Liver (tissue), 9 donors: ENCODE data around the gene CRYBG2. TPM values are rescaled to one million over a fixed set of nuclear protein-coding genes. Genes with fewer than 3 reads are reported as not detected.

Experiments used
- DNase-seq: peaks from one replicate; pipeline ENCODE4 v3.0.0-alpha.2; 2017; ENCODE audit warnings: low spot score
- H3K27ac ChIP-seq, 2 donors: one replicate each; pipeline ENCODE4 v1.7.0; 2013; ENCODE audit warnings: inconsistent platforms in 2 of 2, low read length in 2 of 2, control low read depth in 1 of 2, low read depth in 1 of 2, mild to moderate bottlenecking in 1 of 2
- H3K27me3 ChIP-seq, 4 donors: one replicate each; pipeline versions ENCODE4 v1.6.1 to v1.7.0; 2013; ENCODE audit warnings: low read length in 3 of 4, inconsistent platforms in 1 of 4, mild to moderate bottlenecking in 1 of 4, moderate library complexity in 1 of 4; ENCODE audit not compliant: control insufficient read depth in 4 of 4, insufficient read depth in 4 of 4
- H3K36me3 ChIP-seq, 4 donors: one replicate each; pipeline versions ENCODE4 v1.6.1 to v1.7.0; 2013; ENCODE audit warnings: low read length in 3 of 4, mild to moderate bottlenecking in 3 of 4, low read depth in 1 of 4, moderate library complexity in 1 of 4; ENCODE audit not compliant: control insufficient read depth in 4 of 4, insufficient read depth in 3 of 4
- H3K4me1 ChIP-seq, 4 donors: one replicate each; pipeline versions ENCODE4 v1.6.1 to v1.7.0; 2013; ENCODE audit warnings: low read length in 3 of 4, mild to moderate bottlenecking in 3 of 4, moderate library complexity in 1 of 4; ENCODE audit not compliant: control insufficient read depth in 4 of 4, insufficient read depth in 4 of 4
- H3K4me3 ChIP-seq, 3 donors: one replicate each; pipeline versions ENCODE4 v1.6.1 to v1.7.0; 2013; ENCODE audit warnings: low read length in 3 of 3, control low read depth in 1 of 3, low read depth in 1 of 3, mild to moderate bottlenecking in 1 of 3
- H3K9ac ChIP-seq, 2 donors: one replicate each; pipeline ENCODE4 v1.7.0; 2013; ENCODE audit warnings: low read length in 2 of 2, mild to moderate bottlenecking in 2 of 2, moderate library complexity in 2 of 2, control low read depth in 1 of 2, low read depth in 1 of 2
- H3K9me3 ChIP-seq, 4 donors: one replicate each; pipeline versions ENCODE4 v1.6.1 to v1.7.0; 2013; ENCODE audit warnings: low read length in 3 of 4; ENCODE audit not compliant: control insufficient read depth in 4 of 4
- ATF3 ChIP-seq: IDR thresholded peaks from 2 replicates; pipeline ENCODE4 v1.6.1; 2016; ENCODE audit warnings: antibody characterized with exemption
- FOXA1 ChIP-seq: IDR thresholded peaks from 2 replicates; pipeline ENCODE4 v1.6.1; 2016; ENCODE audit warnings: antibody characterized with exemption
- FOXA2 ChIP-seq: IDR thresholded peaks from 2 replicates; pipeline ENCODE4 v1.6.1; 2016; ENCODE audit warnings: antibody characterized with exemption
- GABPA ChIP-seq, 2 donors: IDR thresholded peaks in 1 of 2; conservative IDR thresholded peaks in 1 of 2; 2 replicates each; pipeline ENCODE4 v1.6.1; 2016; ENCODE audit warnings: antibody characterized with exemption in 2 of 2, mild to moderate bottlenecking in 1 of 2, moderate library complexity in 1 of 2
- HNF4A ChIP-seq, 2 donors: conservative IDR thresholded peaks; 2 replicates each; pipeline ENCODE4 v1.6.1; 2016; ENCODE audit warnings: antibody characterized with exemption in 2 of 2, mild to moderate bottlenecking in 2 of 2
- HNF4G ChIP-seq: IDR thresholded peaks from 2 replicates; pipeline ENCODE4 v1.6.1; 2016; ENCODE audit warnings: antibody characterized with exemption
- JUND ChIP-seq, 2 donors: IDR thresholded peaks; 2 replicates each; pipeline ENCODE4 v1.6.1; 2016; ENCODE audit warnings: antibody characterized with exemption in 2 of 2
- MAX ChIP-seq: IDR thresholded peaks from 2 replicates; pipeline ENCODE4 v1.6.1; 2016; ENCODE audit warnings: antibody characterized with exemption
- NR2F2 ChIP-seq: IDR thresholded peaks from 2 replicates; pipeline ENCODE4 v1.6.1; 2016; ENCODE audit warnings: antibody characterized with exemption
- RAD21 ChIP-seq, 2 donors: IDR thresholded peaks; 2 replicates each; pipeline ENCODE4 v1.6.1; 2016; ENCODE audit warnings: antibody characterized with exemption in 2 of 2, mild to moderate bottlenecking in 2 of 2
- SP1 ChIP-seq: IDR thresholded peaks from 2 replicates; pipeline ENCODE4 v1.6.1; 2018; ENCODE audit warnings: antibody characterized with exemption, mild to moderate bottlenecking
- TAF1 ChIP-seq: conservative IDR thresholded peaks from 2 replicates; pipeline ENCODE4 v1.6.1; 2016; ENCODE audit warnings: antibody characterized with exemption, mild to moderate bottlenecking
- YY1 ChIP-seq: IDR thresholded peaks from 2 replicates; pipeline ENCODE4 v1.6.1; 2016; ENCODE audit warnings: antibody characterized with exemption, mild to moderate bottlenecking
- ZBTB33 ChIP-seq: IDR thresholded peaks from 2 replicates; pipeline ENCODE4 v1.6.1; 2016; ENCODE audit warnings: antibody characterized with exemption
- WGBS: extraction: QIAGEN DNeasy Blood & Tissue Kit; methylation state at CpG from one replicate; pipeline ENCODE4 v1.1.7; 2013; 5-methylcytosine and 5-hydroxymethylcytosine counted together
- polyA plus RNA-seq, 2 donors: library from polyadenylated mRNA; stranded (reverse) in 1 of 2; unstranded in 1 of 2; fragments of 200-250 nt in 1 of 2; fragments of >200 nt in 1 of 2; fragmentation: Nextera tagmentation in 1 of 2; extraction: Ambion mirVana in 1 of 2; gene quantifications; one replicate each; pipeline versions ENCODE4 v1.2.1 to v1.2.3, GENCODE V29; 2013 to 2015
- total RNA-seq, 2 donors: library from RNA; depleted of rRNA; stranded (reverse); fragments of >200 nt; gene quantifications; one replicate each; pipeline ENCODE4 v1.2.3, GENCODE V29; 2014
- TF ChIP-seq, protein P1 (sequence below): fragments of 150-350 bp; IDR thresholded peaks from 2 replicates; pipeline ENCODE4 v1.5.1; 2017; ENCODE audit warnings: improper control_type of control experiment, low read depth, low read length; ENCODE audit not compliant: missing input control
- TF ChIP-seq, protein P2 (sequence below): IDR thresholded peaks from 2 replicates; pipeline ENCODE4 v1.6.1; 2016; ENCODE audit warnings: antibody characterized with exemption, mild to moderate bottlenecking
- donor health status: healthy.
- donor health status: healthy.
- donor health status: healthy.
- donor health status: healthy.
- donor health status: healthy.

CRYBG2 gene
- total and polyA plus RNA-seq, 4 donors: under 0.01 to 0.12 (median under 0.01) TPM; not detected in 1

DNA sequence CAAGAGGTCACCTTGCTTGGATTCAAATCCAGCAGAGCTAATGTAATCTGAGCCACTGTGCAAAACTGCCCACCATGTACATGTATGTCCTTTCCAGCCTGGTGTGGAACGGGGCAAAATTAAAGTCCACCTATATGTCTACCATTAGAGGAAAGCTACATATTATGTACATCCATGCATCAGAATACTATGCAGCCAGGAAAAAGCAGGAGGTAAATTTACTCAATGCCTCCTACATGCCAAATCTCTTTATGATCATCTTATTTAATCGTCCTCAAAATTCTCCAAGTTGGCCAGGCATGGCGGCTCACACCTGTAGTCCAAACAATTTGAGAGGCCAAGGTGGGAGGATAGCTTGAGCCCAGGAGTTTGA, 24.9 kb upstream of the CRYBG2 start (continued):
- TF ChIP-seq FOXA2: no peak
- no peak for TF ChIP-seq RAD21 (IDR thresholded peaks at IDR 0.05)
- TF ChIP-seq HNF4G: no peak
- no peak for TF ChIP-seq MAX
- TF ChIP-seq HNF4A (conservative IDR thresholded peaks at IDR 0.05): no peak
- TF ChIP-seq FOXA1: no peak

GRCh38 chr1:26378088-26378878, 24.4 kb upstream of the CRYBG2 start:
- Histone ChIP-seq H3K9me3 (no peaks in the 10 kb centered on the region), H3K4me3 (no peak overlapping the region), H3K36me3 (no peaks in the 10 kb centered on the region), H3K9ac (no peak overlapping the region), H3K27ac (no peak overlapping the region), H3K27me3 (no peaks in the 10 kb centered on the region), H3K4me1 (no peaks in the 10 kb centered on the region)
- TF ChIP-seq MAX (no peak), YY1 (no peak), JUND (IDR thresholded peaks at IDR 0.05) (no peak), TAF1 (no peak), NR2F2 (no peak), ATF3 (no peak), FOXA1 (no peak), SP1 (no peak), RAD21 (IDR thresholded peaks at IDR 0.05) (no peak), ZBTB33 (no peak), GABPA (IDR thresholded peaks at IDR 0.05 in 1 of 2, conservative IDR thresholded peaks at IDR 0.05 in 1 of 2) (no peak), FOXA2 (no peak)
- TF ChIP-seq, protein P1, sequence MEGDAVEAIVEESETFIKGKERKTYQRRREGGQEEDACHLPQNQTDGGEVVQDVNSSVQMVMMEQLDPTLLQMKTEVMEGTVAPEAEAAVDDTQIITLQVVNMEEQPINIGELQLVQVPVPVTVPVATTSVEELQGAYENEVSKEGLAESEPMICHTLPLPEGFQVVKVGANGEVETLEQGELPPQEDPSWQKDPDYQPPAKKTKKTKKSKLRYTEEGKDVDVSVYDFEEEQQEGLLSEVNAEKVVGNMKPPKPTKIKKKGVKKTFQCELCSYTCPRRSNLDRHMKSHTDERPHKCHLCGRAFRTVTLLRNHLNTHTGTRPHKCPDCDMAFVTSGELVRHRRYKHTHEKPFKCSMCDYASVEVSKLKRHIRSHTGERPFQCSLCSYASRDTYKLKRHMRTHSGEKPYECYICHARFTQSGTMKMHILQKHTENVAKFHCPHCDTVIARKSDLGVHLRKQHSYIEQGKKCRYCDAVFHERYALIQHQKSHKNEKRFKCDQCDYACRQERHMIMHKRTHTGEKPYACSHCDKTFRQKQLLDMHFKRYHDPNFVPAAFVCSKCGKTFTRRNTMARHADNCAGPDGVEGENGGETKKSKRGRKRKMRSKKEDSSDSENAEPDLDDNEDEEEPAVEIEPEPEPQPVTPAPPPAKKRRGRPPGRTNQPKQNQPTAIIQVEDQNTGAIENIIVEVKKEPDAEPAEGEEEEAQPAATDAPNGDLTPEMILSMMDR: no peak
- TF ChIP-seq, protein P2, sequence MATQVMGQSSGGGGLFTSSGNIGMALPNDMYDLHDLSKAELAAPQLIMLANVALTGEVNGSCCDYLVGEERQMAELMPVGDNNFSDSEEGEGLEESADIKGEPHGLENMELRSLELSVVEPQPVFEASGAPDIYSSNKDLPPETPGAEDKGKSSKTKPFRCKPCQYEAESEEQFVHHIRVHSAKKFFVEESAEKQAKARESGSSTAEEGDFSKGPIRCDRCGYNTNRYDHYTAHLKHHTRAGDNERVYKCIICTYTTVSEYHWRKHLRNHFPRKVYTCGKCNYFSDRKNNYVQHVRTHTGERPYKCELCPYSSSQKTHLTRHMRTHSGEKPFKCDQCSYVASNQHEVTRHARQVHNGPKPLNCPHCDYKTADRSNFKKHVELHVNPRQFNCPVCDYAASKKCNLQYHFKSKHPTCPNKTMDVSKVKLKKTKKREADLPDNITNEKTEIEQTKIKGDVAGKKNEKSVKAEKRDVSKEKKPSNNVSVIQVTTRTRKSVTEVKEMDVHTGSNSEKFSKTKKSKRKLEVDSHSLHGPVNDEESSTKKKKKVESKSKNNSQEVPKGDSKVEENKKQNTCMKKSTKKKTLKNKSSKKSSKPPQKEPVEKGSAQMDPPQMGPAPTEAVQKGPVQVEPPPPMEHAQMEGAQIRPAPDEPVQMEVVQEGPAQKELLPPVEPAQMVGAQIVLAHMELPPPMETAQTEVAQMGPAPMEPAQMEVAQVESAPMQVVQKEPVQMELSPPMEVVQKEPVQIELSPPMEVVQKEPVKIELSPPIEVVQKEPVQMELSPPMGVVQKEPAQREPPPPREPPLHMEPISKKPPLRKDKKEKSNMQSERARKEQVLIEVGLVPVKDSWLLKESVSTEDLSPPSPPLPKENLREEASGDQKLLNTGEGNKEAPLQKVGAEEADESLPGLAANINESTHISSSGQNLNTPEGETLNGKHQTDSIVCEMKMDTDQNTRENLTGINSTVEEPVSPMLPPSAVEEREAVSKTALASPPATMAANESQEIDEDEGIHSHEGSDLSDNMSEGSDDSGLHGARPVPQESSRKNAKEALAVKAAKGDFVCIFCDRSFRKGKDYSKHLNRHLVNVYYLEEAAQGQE: no peak
- 67% methylated on average over 5 of the region's 5 CpGs for WGBS
- DNase-seq: peak; percentile 77
